OCI-LY7 (cell line): ENCODE data around the gene BCAN. TPM values are rescaled to one million over a fixed set of nuclear protein-coding genes. Genes with fewer than 3 reads are reported as not detected.

Source experiments
- BruUV-seq: library from RNA; stranded (reverse); fragments of 400-500 nt; replicated peaks from 2 replicates; lab custom pipeline; 2021; lab: Mats Ljungman, UMichigan
- CTCF ChIA-PET: fragments of 300-600 bp; sonication (Branson Sonifier 250); formaldehyde crosslinking; loops from one replicate; lab custom pipeline; 2022; ENCODE audit warnings: antibody characterized with exemption; ENCODE audit not compliant: unreplicated experiment; lab: Charles Lee
- POLR2A ChIA-PET: fragments of 300-600 bp; sonication (Branson Sonifier 250); formaldehyde crosslinking; loops from one replicate; lab custom pipeline; 2022; ENCODE audit warnings: antibody characterized with exemption; lab: Charles Lee
- DNase-seq: peaks from one replicate; pipeline ENCODE4 v3.0.0-alpha.2; 2015; ENCODE audit warnings: low spot score
- H2AFZ ChIP-seq: fragments of 200-600 bp; sonication (generic), shearing (Covaris generic); 2 replicates; pipeline ENCODE4 v1.6.1; 2014; ENCODE audit warnings: mild to moderate bottlenecking, antibody characterized with exemption, low read length, moderate library complexity
- H3K27ac ChIP-seq: fragments of 200-600 bp; sonication (generic); 2 replicates; pipeline ENCODE4 v1.5.1; 2014; ENCODE audit warnings: mixed run types, low read depth, mild to moderate bottlenecking, moderate library complexity, low read length, inconsistent platforms; ENCODE audit not compliant: poor library complexity, severe bottlenecking
- H3K36me3 ChIP-seq: fragments of 200-600 bp; sonication (generic); 2 replicates; pipeline ENCODE4 v1.6.1; 2014; ENCODE audit warnings: mild to moderate bottlenecking, antibody characterized with exemption, low read length, moderate library complexity, mixed read lengths; ENCODE audit not compliant: insufficient read depth
- H3K4me1 ChIP-seq: fragments of 200-600 bp; sonication (generic); 2 replicates; pipeline ENCODE4 v1.5.1; 2014; ENCODE audit warnings: mild to moderate bottlenecking, low read length; ENCODE audit not compliant: insufficient read depth, poor library complexity, severe bottlenecking
- H3K4me2 ChIP-seq: fragments of 200-600 bp; sonication (generic); 2 replicates; pipeline ENCODE4 v1.6.1; 2014; ENCODE audit warnings: mild to moderate bottlenecking, low read length
- H3K4me3 ChIP-seq: fragments of 200-600 bp; sonication (generic); 2 replicates; pipeline ENCODE4 v1.5.1; 2014; ENCODE audit warnings: mild to moderate bottlenecking, low read depth, low read length; ENCODE audit not compliant: poor library complexity, severe bottlenecking
- H3K79me2 ChIP-seq: fragments of 200-600 bp; sonication (generic); 2 replicates; pipeline ENCODE4 v1.6.1; 2016; ENCODE audit warnings: low read depth, mild to moderate bottlenecking, low read length, moderate library complexity, mixed read lengths; ENCODE audit not compliant: insufficient read depth
- H3K9me2 ChIP-seq: fragments of 200-600 bp; sonication (generic); 2 replicates; pipeline ENCODE4 v1.6.1; 2016; ENCODE audit warnings: mild to moderate bottlenecking, low read length, mixed read lengths; ENCODE audit not compliant: insufficient read depth
- H3K9me3 ChIP-seq: fragments of 200-600 bp; sonication (generic); 2 replicates; pipeline ENCODE4 v1.6.1; 2014; ENCODE audit warnings: mild to moderate bottlenecking, mixed run types, low read length, mixed read lengths
- H4K20me1 ChIP-seq: fragments of 200-600 bp; sonication (generic); 2 replicates; pipeline ENCODE4 v1.6.1; 2014; ENCODE audit warnings: mild to moderate bottlenecking, antibody characterized with exemption, low read length, moderate library complexity, mixed read lengths; ENCODE audit not compliant: insufficient read depth
- CTCF ChIP-seq: fragments of 200-600 bp; sonication (generic); conservative IDR thresholded peaks from 2 replicates; pipeline ENCODE4 v1.5.1; 2014; ENCODE audit warnings: mild to moderate bottlenecking, antibody characterized with exemption, low read length, moderate library complexity, mixed read lengths
- EZH2phosphoT487 ChIP-seq: fragments of 200-600 bp; sonication (generic); IDR thresholded peaks from 2 replicates; pipeline ENCODE4 v1.6.1; 2018; ENCODE audit warnings: low read depth, borderline replicate concordance, mild to moderate bottlenecking, mixed run types, antibody characterized with exemption, low read length, moderate library complexity, mixed read lengths
- intact Hi-C: fragments of 100-400 bp; cut with micrococcal nuclease; formaldehyde crosslinking; loops from one replicate; pipeline ENCODE4 v1.10.0; 2022; ENCODE audit not compliant: unreplicated experiment
- total RNA-seq, 2 experiments: library from RNA; depleted of rRNA in 1 of 2; stranded (reverse); fragments of >200 nt in 1 of 2; shearing (Covaris generic) in 1 of 2; gene quantifications; 2 replicates each; pipeline ENCODE4 v1.2.3, GENCODE V29; 2014 to 2022

Gene BCAN
- total RNA-seq, 2 experiments from 2014 or later, result not detected

DNA sequence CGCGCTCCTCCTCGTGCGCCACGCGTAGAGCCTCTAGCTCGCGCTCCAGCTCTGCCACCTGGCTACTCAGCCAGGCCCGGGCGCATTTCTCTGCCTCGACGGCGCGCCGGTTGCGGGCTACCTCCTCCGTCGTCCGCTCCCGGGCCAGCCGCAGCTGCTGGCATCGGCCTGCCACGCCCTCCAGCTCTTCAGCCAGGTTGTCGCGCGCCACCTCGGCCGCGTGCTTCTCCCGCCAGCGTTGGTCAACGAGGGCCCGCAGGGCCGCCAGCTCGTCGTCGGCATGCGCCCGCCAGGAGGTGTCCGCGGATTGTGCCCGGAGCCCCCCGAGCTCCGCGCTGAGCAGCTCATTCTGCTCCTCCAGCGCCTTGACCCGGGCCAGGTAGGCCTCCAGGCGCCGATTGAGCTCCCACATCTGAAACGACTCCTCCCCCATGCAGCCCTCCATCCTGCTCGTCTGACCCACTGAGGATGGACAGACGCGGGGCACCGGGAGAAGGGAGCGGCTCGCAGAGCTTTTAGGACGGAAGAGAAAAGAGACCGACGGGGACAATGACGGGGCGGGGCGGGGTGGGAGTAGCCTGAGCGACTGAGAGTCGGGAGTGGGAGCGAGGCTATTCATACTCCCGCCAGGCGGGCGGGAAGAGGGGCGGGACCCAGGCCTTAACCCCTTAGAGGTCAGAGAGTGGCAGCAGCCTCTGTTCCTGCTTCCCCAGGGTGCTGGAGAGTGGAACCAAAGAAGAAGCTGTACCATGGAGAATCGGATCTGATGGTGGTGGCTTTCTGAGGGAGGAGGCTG lies 35.1 kb downstream of the BCAN start, which contains the start of gene NES:
Gene NES (minus strand): TSS at position 588 of the 796 bp plus-strand sequence. CDS start 143 bp downstream, at position 445.
- intact Hi-C loops, result no loop called here
- Histone ChIP-seq H3K9me3 (no peaks in the 10 kb centered on the region), H3K4me3 (no peak within 1 kb of the TSS), H3K27ac (no peak within 1 kb of the TSS), H3K79me2 (no peaks in the 10 kb centered on the region), H2AFZ (no peak within 1 kb of the TSS), H3K36me3 (no peaks in the 10 kb centered on the region), H3K9me2 (no peaks in the 10 kb centered on the region), H4K20me1 (no peaks in the 10 kb centered on the region), H3K4me2 (no peak within 1 kb of the TSS), H3K4me1 (no peaks in the 10 kb centered on the region)
- POLR2A ChIA-PET, result no interaction called here
- no peak for TF ChIP-seq CTCF
- TF ChIP-seq EZH2phosphoT487, result no peak
- DNase-seq, result no peak
- CTCF ChIA-PET, result interaction anchor here (0.5 to 1.4 kb wide), 2 partner anchors 20 to 53 kb away, joined by 3 to 6 read pairs; no protein-coding TSS in a partner anchor
- BruUV-seq, result no TSS peak

- H3K9me3 ChIP-seq, result no peaks in the 10 kb centered on the region
- intact Hi-C loops, result loop anchor here (1.0 to 2.0 kb wide), 2 partner anchors 18 to 51 kb away; no protein-coding TSS in a partner anchor
- H3K4me1 ChIP-seq, result no peaks in the 10 kb centered on the region
- H2AFZ ChIP-seq, result no peak overlapping the region
- H4K20me1 ChIP-seq, result no peaks in the 10 kb centered on the region
- no peaks in the 10 kb centered on the region for H3K79me2 ChIP-seq
- BruUV-seq, result no TSS peak
- no peak overlapping the region for H3K4me2 ChIP-seq
- no peak; the same call in none of the 2 replicates for TF ChIP-seq EZH2phosphoT487
- peak; percentile 97 for TF ChIP-seq CTCF
- ChIA-PET CTCF (interaction anchor here (0.5 to 1.4 kb wide), 3 partner anchors 17 to 54 kb away, joined by 3 to 6 read pairs (median 6); no protein-coding TSS in a partner anchor), POLR2A (interaction anchor here (0.9 to 1.3 kb wide), 2 partner anchors 20 to 50 kb away, joined by 3 read pairs; no protein-coding TSS in a partner anchor)
- no peaks in the 10 kb centered on the region for H3K9me2 ChIP-seq
- no peak overlapping the region for H3K4me3 ChIP-seq
- peak; percentile 56 for DNase-seq
- no peaks in the 10 kb centered on the region for H3K36me3 ChIP-seq
- H3K27ac ChIP-seq, result no peak overlapping the region
Observed at GRCh38 chr1:156677616-156678596, 36.0 kb downstream of the BCAN start.
